IPS-NIHi7 (cell line): ENCODE data around the gene SLC30A2.
"Not testable (repeated sequence)": the region's sequence is repeated elsewhere in the genome, so short reads cannot be mapped to it uniquely, and the experiment has no call there.

ENCODE experiments used
- DNase-seq: peaks from one replicate; pipeline ENCODE4 v3.0.0; 2012; ENCODE audit warnings: mixed read lengths; ENCODE audit errors: extremely low spot score

SLC30A2 gene

GRCh38 chr1:26045722-26046245, at the start of gene SLC30A2:
TSS of gene SLC30A2 (minus strand) at chr1:26046118. CDS start at chr1:26045896, 222 bp downstream.
- peak; percentile 57 for DNase-seq

- peak; percentile 76 for DNase-seq
Observed at GRCh38 chr1:26094677-26095383, 48.9 kb upstream of the SLC30A2 start.

- peak; percentile 65 for DNase-seq
Observed at GRCh38 chr1:26094076-26094669, 48.3 kb upstream of the SLC30A2 start.

- not testable (repeated sequence) for DNase-seq
Observed at GRCh38 chr1:26093569-26093968, 47.7 kb upstream of the SLC30A2 start.

GRCh38 chr1:26092422-26092821, 46.5 kb upstream of the SLC30A2 start:
- DNase-seq = no peak

GRCh38 chr1:26090893-26091292, 45.0 kb upstream of the SLC30A2 start:
- no peak for DNase-seq

GRCh38 chr1:26089125-26089524, 43.2 kb upstream of the SLC30A2 start:
- DNase-seq = no peak

GRCh38 chr1:26084844-26085243, 38.9 kb upstream of the SLC30A2 start:
- no peak for DNase-seq

- no peak for DNase-seq
Observed at GRCh38 chr1:26084091-26084561, 38.2 kb upstream of the SLC30A2 start.

GRCh38 chr1:26083208-26083607, 37.3 kb upstream of the SLC30A2 start:
- no peak for DNase-seq

- DNase-seq = no peak
Observed at GRCh38 chr1:26082020-26082350, 36.1 kb upstream of the SLC30A2 start.

- DNase-seq = no peak
Observed at GRCh38 chr1:26081267-26082019, 35.5 kb upstream of the SLC30A2 start.

- DNase-seq = no peak
Observed at GRCh38 chr1:26079960-26080814, 34.3 kb upstream of the SLC30A2 start.

GRCh38 chr1:26079178-26079563, 33.3 kb upstream of the SLC30A2 start:
- no peak for DNase-seq

- no peak for DNase-seq
Observed at GRCh38 chr1:26078286-26079177, 32.6 kb upstream of the SLC30A2 start.

GRCh38 chr1:26077524-26077923, 31.6 kb upstream of the SLC30A2 start:
- no peak for DNase-seq

- DNase-seq = no peak
Observed at GRCh38 chr1:26075421-26076144, 29.7 kb upstream of the SLC30A2 start.

- DNase-seq = no peak
Observed at GRCh38 chr1:26072305-26072704, 26.4 kb upstream of the SLC30A2 start.

- DNase-seq = no peak
Observed at GRCh38 chr1:26070963-26071342, 25.0 kb upstream of the SLC30A2 start.
